CD4-positive, alpha-beta T cell (primary cell): Measurements from ENCODE around the gene SCUBE2. TPM values are rescaled to one million over a fixed set of nuclear protein-coding genes. Genes with fewer than 3 reads are reported as not detected.

Source experiments
- ATAC-seq: fragments of 200-7000 bp; cut with Tn5 transposase; one replicate; pipeline ENCODE4 v1.10.0; 2022; ENCODE audit warnings: mild to moderate bottlenecking; ENCODE audit not compliant: poor library complexity
- CTCF ChIA-PET: fragments of 350-600 bp; sonication (Branson Sonifier 250); formaldehyde crosslinking; loops from one replicate; lab custom pipeline; 2021; ENCODE audit warnings: antibody characterized with exemption, inconsistent platforms; lab: Charles Lee
- POLR2A ChIA-PET: fragments of 350-600 bp; sonication (Branson Sonifier 250); formaldehyde crosslinking; loops from one replicate; lab custom pipeline; 2021; ENCODE audit warnings: antibody characterized with exemption, inconsistent platforms; lab: Charles Lee
- DNase-seq, 14 experiments: peaks; one replicate each; pipeline ENCODE4 v3.0.0-alpha.2; 2013 to 2020; ENCODE audit warnings: mixed read lengths in 2 of 14
- H3K27ac ChIP-seq, 2 donors: one replicate each; pipeline versions ENCODE4 v1.5.1 to v1.7.0; 2013; ENCODE audit warnings: low read length in 2 of 2, low read depth in 1 of 2, mild to moderate bottlenecking in 1 of 2
- H3K27me3 ChIP-seq, 2 experiments: 1 replicate in 1 of 2; 2 replicates in 1 of 2; pipeline versions ENCODE4 v1.6.1 to v1.7.0; 2013; ENCODE audit warnings: low read length in 2 of 2, control low read depth in 1 of 2, mild to moderate bottlenecking in 1 of 2, moderate library complexity in 1 of 2; ENCODE audit not compliant: insufficient read depth in 2 of 2, control insufficient read depth in 1 of 2
- H3K36me3 ChIP-seq: one replicate; pipeline ENCODE4 v1.6.1; 2013; ENCODE audit warnings: low read length, control low read depth; ENCODE audit not compliant: insufficient read depth
- H3K4me1 ChIP-seq: one replicate; pipeline ENCODE4 v1.6.1; 2013; ENCODE audit warnings: low read length, control low read depth; ENCODE audit not compliant: insufficient read depth
- H3K4me3 ChIP-seq: one replicate; pipeline ENCODE4 v1.5.1; 2013; ENCODE audit warnings: mild to moderate bottlenecking, low read length, moderate library complexity
- H3K9me3 ChIP-seq, 2 experiments: 1 replicate in 1 of 2; 2 replicates in 1 of 2; pipeline versions ENCODE4 v1.6.1 to v1.7.0; 2013; ENCODE audit warnings: low read length in 2 of 2, mild to moderate bottlenecking in 2 of 2, control low read depth in 1 of 2, moderate library complexity in 1 of 2; ENCODE audit not compliant: control insufficient read depth in 1 of 2, insufficient read depth in 1 of 2
- H3K27ac Mint-ChIP-seq: one replicate; pipeline ENCODE4 v1.8.0; 2020; ENCODE audit warnings: mixed read lengths
- H3K27me3 Mint-ChIP-seq: one replicate; pipeline ENCODE4 v1.8.0; 2021; ENCODE audit warnings: mixed read lengths
- H3K36me3 Mint-ChIP-seq: one replicate; pipeline ENCODE4 v1.8.0; 2021; ENCODE audit warnings: low read depth, mixed read lengths
- H3K4me1 Mint-ChIP-seq: one replicate; pipeline ENCODE4 v1.8.0; 2021; ENCODE audit warnings: low read depth, mixed read lengths
- H3K4me3 Mint-ChIP-seq: one replicate; pipeline ENCODE4 v1.8.0; 2020; ENCODE audit warnings: mild to moderate bottlenecking, mixed read lengths
- H3K9me3 Mint-ChIP-seq: one replicate; pipeline ENCODE4 v1.8.0; 2020; ENCODE audit warnings: mixed read lengths
- CTCF ChIP-seq: fragments of 200-600 bp; IDR thresholded peaks from one replicate; pipeline ENCODE4 v1.8.0; 2022; ENCODE audit warnings: antibody characterized with exemption, mild to moderate bottlenecking
- intact Hi-C, 2 experiments: fragments of 100-400 bp; cut with DNase I in 1 of 2; cut with micrococcal nuclease in 1 of 2; formaldehyde crosslinking; loops; one replicate each; pipeline versions ENCODE4 v1.15.1 to v1.9.0; 2023 to 2025; cut with DNase I, micrococcal nuclease
- total RNA-seq, 174 experiments: library from RNA in 2 of 174; stranded (reverse) in 2 of 174; gene quantifications; one replicate each; pipeline ENCODE4 v1.2.3 and lab custom pipeline; 2021 to 2026

The SCUBE2 gene
- total RNA-seq, 2 experiments from 2014 or later, result 0.17 TPM; not detected in 1

DNA sequence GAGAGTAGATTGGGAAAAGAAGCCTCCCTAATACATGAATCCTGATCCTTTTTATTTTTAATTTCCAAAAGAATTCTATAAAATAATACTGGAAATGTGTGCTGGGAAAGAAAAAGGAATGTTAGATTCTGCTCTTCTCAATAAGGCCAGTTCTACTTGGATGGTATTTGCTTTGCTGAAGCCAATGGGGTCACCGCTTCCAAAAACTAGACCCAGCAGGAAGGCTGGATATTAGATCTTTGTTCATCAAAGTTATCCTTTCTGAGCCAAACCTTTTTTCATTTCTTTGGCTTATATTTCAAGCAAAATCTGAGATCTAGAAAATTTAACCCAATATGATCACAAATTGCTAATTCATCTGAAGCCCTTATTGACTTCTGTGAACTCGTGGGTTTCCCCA lies 41.4 kb downstream of the SCUBE2 start:
- Mint-ChIP-seq H3K27me3 (no peaks in the 10 kb centered on the region), H3K4me1 (no peaks in the 10 kb centered on the region), H3K4me3 (no peak overlapping the region), H3K36me3 (no peaks in the 10 kb centered on the region), H3K9me3 (no peaks in the 10 kb centered on the region), H3K27ac (no peak overlapping the region)
- Histone ChIP-seq H3K9me3 (no peaks in the 10 kb centered on the region), H3K36me3 (no peaks in the 10 kb centered on the region), H3K27ac (no peak overlapping the region), H3K27me3 (no peaks in the 10 kb centered on the region), H3K4me3 (no peak overlapping the region), H3K4me1 (no peaks in the 10 kb centered on the region)
- ATAC-seq (no peak), DNase-seq (no peak)
- CTCF ChIA-PET, result no interaction called here
- POLR2A ChIA-PET, result no interaction called here
- intact Hi-C loops, result no loop called here
- TF ChIP-seq CTCF, result no peak

DNA sequence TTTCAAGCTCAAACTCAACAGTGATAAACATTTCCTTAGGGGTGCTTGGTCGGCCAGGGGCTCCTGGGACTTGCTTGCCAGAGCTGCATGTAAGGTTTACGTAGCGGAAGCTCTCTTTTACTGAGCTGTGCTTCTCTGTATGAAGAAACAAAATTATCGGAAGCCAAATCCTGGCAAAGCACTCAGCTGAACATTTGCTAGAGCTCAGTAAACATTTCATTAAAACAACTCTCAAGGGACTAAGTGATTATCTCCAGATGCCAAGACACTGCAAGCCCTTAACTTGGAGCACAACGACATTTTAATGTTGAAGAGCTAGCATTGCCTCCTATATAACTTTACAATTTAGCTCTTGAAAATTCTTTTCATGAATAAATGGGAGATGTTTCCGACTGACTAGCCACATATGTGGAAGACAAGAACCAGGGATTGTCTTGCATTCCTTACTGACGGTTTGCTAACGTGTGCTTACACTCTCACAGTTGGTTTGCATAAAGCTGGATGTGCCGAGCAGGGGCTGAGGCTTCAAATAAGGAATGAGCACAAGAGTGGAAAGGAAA lies 43.4 kb downstream of the SCUBE2 start:
- no peaks in the 10 kb centered on the region for H3K4me1 Mint-ChIP-seq
- ATAC-seq, result no peak
- H3K4me3 ChIP-seq, result no peak overlapping the region
- CTCF ChIA-PET, result interaction anchor here (1.0 to 1.3 kb wide), 2 partner anchors 16 to 20 kb away, joined by 3 read pairs; no protein-coding TSS in a partner anchor
- H3K9me3 Mint-ChIP-seq, result no peaks in the 10 kb centered on the region
- H3K27me3 ChIP-seq, result no peaks in the 10 kb centered on the region
- no peak overlapping the region for H3K4me3 Mint-ChIP-seq
- POLR2A ChIA-PET, result no interaction called here
- H3K36me3 Mint-ChIP-seq, result no peaks in the 10 kb centered on the region
- H3K36me3 ChIP-seq, result no peaks in the 10 kb centered on the region
- TF ChIP-seq CTCF, result no peak
- H3K9me3 ChIP-seq, result no peaks in the 10 kb centered on the region
- intact Hi-C loops, result no loop called here
- no peak overlapping the region for H3K27ac ChIP-seq
- no peak for DNase-seq
- H3K27me3 Mint-ChIP-seq, result no peaks in the 10 kb centered on the region
- no peaks in the 10 kb centered on the region for H3K4me1 ChIP-seq
- no peak overlapping the region for H3K27ac Mint-ChIP-seq

- ATAC-seq (no peak), DNase-seq (no peak)
- intact Hi-C loops, result no loop called here
- no peak for TF ChIP-seq CTCF
- Histone ChIP-seq H3K36me3 (no peaks in the 10 kb centered on the region), H3K9me3 (no peaks in the 10 kb centered on the region), H3K27me3 (no peaks in the 10 kb centered on the region), H3K4me3 (no peak overlapping the region), H3K27ac (no peak overlapping the region), H3K4me1 (no peaks in the 10 kb centered on the region)
- Mint-ChIP-seq H3K36me3 (no peaks in the 10 kb centered on the region), H3K4me3 (no peak overlapping the region), H3K27me3 (no peaks in the 10 kb centered on the region), H3K4me1 (no peaks in the 10 kb centered on the region), H3K9me3 (no peaks in the 10 kb centered on the region), H3K27ac (no peak overlapping the region)
- ChIA-PET POLR2A (no interaction called here), CTCF (no interaction called here)
Observed at GRCh38 chr11:9046481-9046880, 44.9 kb downstream of the SCUBE2 start.
